Karpas-422 (cell line): ENCODE data around the gene SLC35G3. TPM values are rescaled to one million over a fixed set of nuclear protein-coding genes. Genes with fewer than 3 reads are reported as not detected.

Experiments used
- DNase-seq: peaks from one replicate; pipeline ENCODE4 v3.0.0-alpha.2; 2015
- H2AFZ ChIP-seq: fragments of 200-600 bp; sonication (generic); 2 replicates; pipeline ENCODE4 v1.6.1; 2014; ENCODE audit warnings: antibody characterized with exemption, low read length, mixed read lengths
- H3K27ac ChIP-seq: fragments of 200-600 bp; sonication (generic); 2 replicates; pipeline ENCODE4 v1.5.1; 2014; ENCODE audit warnings: mild to moderate bottlenecking, low read length, moderate library complexity
- H3K27me3 ChIP-seq: fragments of 200-600 bp; sonication (generic); 2 replicates; pipeline ENCODE4 v1.6.1; 2014; ENCODE audit warnings: low read length, mixed read lengths
- H3K36me3 ChIP-seq: fragments of 200-600 bp; sonication (generic); 2 replicates; pipeline ENCODE4 v1.6.1; 2014; ENCODE audit warnings: low read length, mixed read lengths; ENCODE audit not compliant: insufficient read depth
- H3K4me1 ChIP-seq: fragments of 200-600 bp; sonication (generic); 2 replicates; pipeline ENCODE4 v1.6.1; 2014; ENCODE audit warnings: mild to moderate bottlenecking, low read length, mixed read lengths
- H3K4me2 ChIP-seq: fragments of 200-600 bp; sonication (generic); 2 replicates; pipeline ENCODE4 v1.6.1; 2014; ENCODE audit warnings: low read length, low read depth, mild to moderate bottlenecking; ENCODE audit not compliant: poor library complexity, severe bottlenecking
- H3K4me3 ChIP-seq: fragments of 200-600 bp; sonication (generic); 2 replicates; pipeline ENCODE4 v1.5.1; 2014; ENCODE audit warnings: mild to moderate bottlenecking, antibody characterized with exemption, low read length, mixed read lengths
- H3K79me2 ChIP-seq: fragments of 200-600 bp; sonication (generic); 2 replicates; pipeline ENCODE4 v1.6.1; 2014; ENCODE audit warnings: mild to moderate bottlenecking, low read length, mixed read lengths
- H3K9ac ChIP-seq: fragments of 200-600 bp; sonication (generic); 2 replicates; pipeline ENCODE4 v1.6.0; 2014; ENCODE audit warnings: low read length
- H3K9me2 ChIP-seq: fragments of 200-600 bp; sonication (generic), shearing (Covaris generic); replicated peaks from 2 replicates; pipeline ENCODE4 v1.6.0; 2014; ENCODE audit warnings: mild to moderate bottlenecking, low read length, moderate library complexity; ENCODE audit not compliant: insufficient read depth
- H3K9me3 ChIP-seq: fragments of 300-700, 200-600 bp; sonication (generic); 2 replicates; pipeline ENCODE4 v1.6.1; 2014; ENCODE audit warnings: low read length, mixed read lengths
- H4K20me1 ChIP-seq: fragments of 200-600 bp; sonication (generic); 2 replicates; pipeline ENCODE4 v1.6.1; 2014; ENCODE audit warnings: mild to moderate bottlenecking, antibody characterized with exemption, low read length, low read depth; ENCODE audit not compliant: insufficient read depth
- total RNA-seq: library from RNA; depleted of rRNA; stranded (reverse); fragments of >200 nt; shearing (Covaris generic); gene quantifications from 2 replicates; pipeline ENCODE4 v1.2.3, GENCODE V29; 2014; ENCODE audit warnings: low replicate concordance; rRNA removed

SLC35G3 gene
- total RNA-seq, 1 experiment from 2014 or later, result not detected

GRCh38 chr17:35144840-35145239, 49.4 kb downstream of the SLC35G3 start:
- Histone ChIP-seq H3K9ac (no peak overlapping the region), H3K9me2 (no peaks in the 10 kb centered on the region), H3K9me3 (no peaks in the 10 kb centered on the region), H4K20me1 (0 out of 2 replicates have a peak, but pooled peaks cover 3% of the 10 kb centered on the region), H3K4me1 (peaks cover 10% of the 10 kb centered on the region), H3K4me3 (no peak overlapping the region), H3K36me3 (no peaks in the 10 kb centered on the region), H3K4me2 (no peak overlapping the region), H3K27ac (no peak overlapping the region), H3K79me2 (peaks cover 21% of the 10 kb centered on the region), H2AFZ (no peak overlapping the region), H3K27me3 (no peaks in the 10 kb centered on the region)
- DNase-seq, result no peak

Other genes with a start within 250 kb of the SLC35G3 start
- 5.4 and 7.0 TPM in 2 replicates for gene CCT6B, start 232.9 kb downstream of the SLC35G3 start, total RNA-seq
- gene ZNF830, start 232.9 kb downstream of the SLC35G3 start, total RNA-seq, result 10.2 and 32.4 TPM in 2 replicates
- 28.2 and 31.7 TPM in 2 replicates for gene LIG3, start 213.9 kb downstream of the SLC35G3 start, total RNA-seq
- gene RFFL, start 130.7 kb downstream of the SLC35G3 start, total RNA-seq, result 14.6 and 16.3 TPM in 2 replicates
- 7.2 and 9.0 TPM in 2 replicates for gene RAD51D, start 74.5 kb downstream of the SLC35G3 start, total RNA-seq
- not detected in 2 replicates for gene FNDC8, start 72.8 kb downstream of the SLC35G3 start, total RNA-seq
- gene NLE1, start 52.1 kb downstream of the SLC35G3 start, total RNA-seq, result 14.1 and 22.5 TPM in 2 replicates
- gene UNC45B, start 46.6 kb downstream of the SLC35G3 start, total RNA-seq, result not detected in 2 replicates
- 0.07 and 0.22 TPM in 2 replicates for gene SLFN5, start 48.7 kb upstream of the SLC35G3 start, total RNA-seq
- gene SLFN11, start 179.2 kb upstream of the SLC35G3 start, total RNA-seq, result not detected in 2 replicates
- gene SLFN12, start 238.1 kb upstream of the SLC35G3 start, total RNA-seq, result not detected in 2 replicates